A673 (cell line): ENCODE data around the gene CASKIN2. TPM values are rescaled to one million over a fixed set of nuclear protein-coding genes. Genes with fewer than 3 reads are reported as not detected.

Experiments used
- BruUV-seq: library from RNA; stranded (reverse); fragments of 400-500 nt; replicated peaks from 2 replicates; lab custom pipeline; 2021; lab: Mats Ljungman, UMichigan
- CTCF ChIA-PET: fragments of 300-600 bp; sonication (Branson Sonifier 250); formaldehyde crosslinking; loops from one replicate; lab custom pipeline; 2022; ENCODE audit warnings: antibody characterized with exemption; lab: Charles Lee
- POLR2A ChIA-PET: fragments of 300-600 bp; sonication (Branson Sonifier 250); formaldehyde crosslinking; loops from one replicate; lab custom pipeline; 2022; ENCODE audit warnings: antibody characterized with exemption; ENCODE audit not compliant: low non-redundant PET; lab: Charles Lee
- DNase-seq: peaks from one replicate; pipeline ENCODE4 v3.0.0-alpha.2; 2015; ENCODE audit warnings: low spot score
- H3K27ac ChIP-seq: fragments of 200-600 bp; sonication (generic); 2 replicates; pipeline ENCODE4 v1.5.1; 2016; ENCODE audit warnings: mixed run types, low read depth, mild to moderate bottlenecking, mixed read lengths, antibody characterized with exemption, low read length; ENCODE audit not compliant: poor library complexity, severe bottlenecking
- H3K27me3 ChIP-seq: fragments of 200-600 bp; sonication (generic); replicated peaks from 2 replicates; pipeline ENCODE4 v1.6.1; 2017; ENCODE audit warnings: mixed run types, low read depth, mild to moderate bottlenecking, mixed read lengths, antibody characterized with exemption, low read length; ENCODE audit not compliant: insufficient read depth, poor library complexity
- H3K36me3 ChIP-seq: fragments of 200-600 bp; sonication (generic); 2 replicates; pipeline ENCODE4 v1.6.1; 2016; ENCODE audit warnings: mixed run types, mild to moderate bottlenecking, mixed read lengths, antibody characterized with exemption, low read length; ENCODE audit not compliant: insufficient read depth, poor library complexity, severe bottlenecking
- H3K4me1 ChIP-seq: fragments of 200-600 bp; sonication (generic); 2 replicates; pipeline ENCODE4 v1.6.1; 2017; ENCODE audit warnings: mixed run types, mild to moderate bottlenecking, mixed read lengths, antibody characterized with exemption, low read length; ENCODE audit not compliant: insufficient read depth, poor library complexity, severe bottlenecking
- H3K4me3 ChIP-seq: fragments of 200-600 bp; sonication (generic); 2 replicates; pipeline ENCODE4 v1.5.1; 2016; ENCODE audit warnings: low read depth, mixed run types, mild to moderate bottlenecking, mixed read lengths, low read length; ENCODE audit not compliant: poor library complexity, severe bottlenecking
- H3K9me3 ChIP-seq: fragments of 200-600 bp; sonication (generic); 2 replicates; pipeline ENCODE4 v1.6.1; 2016; ENCODE audit warnings: mixed run types, low read depth, mild to moderate bottlenecking, mixed read lengths, antibody characterized with exemption, low read length; ENCODE audit not compliant: poor library complexity, severe bottlenecking
- EZH2 ChIP-seq: fragments of 200-600 bp; sonication (generic); IDR thresholded peaks from 2 replicates; pipeline ENCODE4 v1.6.1; 2017; ENCODE audit warnings: borderline replicate concordance, low read depth, mild to moderate bottlenecking, mixed read lengths, antibody characterized with exemption, low read length; ENCODE audit not compliant: poor library complexity, severe bottlenecking
- intact Hi-C: fragments of 100-400 bp; cut with micrococcal nuclease; formaldehyde crosslinking; loops from one replicate; pipeline ENCODE4 v1.10.0; 2022; ENCODE audit not compliant: unreplicated experiment
- total RNA-seq: library from RNA; stranded (reverse); gene quantifications from 2 replicates; pipeline ENCODE4 v1.2.3, GENCODE V29; 2021
- TF ChIP-seq, protein P1 (sequence below): fragments of 300-800, 200-600 bp; sonication (generic); conservative IDR thresholded peaks from 2 replicates; pipeline ENCODE4 v1.5.1; 2017; ENCODE audit warnings: low read depth, mild to moderate bottlenecking, antibody characterized with exemption, low read length, moderate library complexity, mixed read lengths

CASKIN2 gene
- total RNA-seq, 1 experiment from 2014 or later, result 32.6 TPM

DNA sequence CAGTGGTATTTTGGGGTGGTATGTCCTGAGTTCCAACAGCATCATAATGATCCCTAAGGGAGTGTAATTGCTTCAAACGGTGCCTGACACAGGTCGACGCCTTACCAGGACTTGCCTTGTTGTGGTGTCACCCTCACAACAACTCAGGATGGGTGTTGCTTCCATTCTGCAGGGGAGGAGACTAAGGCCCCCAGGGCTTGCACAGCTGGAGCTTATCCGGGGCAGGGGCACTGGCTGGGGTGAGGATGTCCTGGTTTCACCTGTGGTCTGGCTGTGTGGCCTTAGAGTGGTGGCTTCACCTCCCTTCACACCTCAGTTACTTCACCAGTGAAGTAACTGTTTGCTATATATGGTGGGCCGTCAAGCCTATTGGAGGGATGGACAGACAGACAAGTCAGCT is 33.5 kb upstream of the CASKIN2 start:
- Histone ChIP-seq H3K4me1 (no peaks in the 10 kb centered on the region), H3K27ac (no peak overlapping the region), H3K36me3 (no peaks in the 10 kb centered on the region), H3K9me3 (no peaks in the 10 kb centered on the region), H3K4me3 (no peak overlapping the region), H3K27me3 (no peaks in the 10 kb centered on the region)
- ChIA-PET POLR2A (no interaction called here), CTCF (interaction anchor here (0.7 kb wide), 1 partner anchor 199 kb away, joined by 3 read pairs; no protein-coding TSS in a partner anchor)
- DNase-seq, result no peak
- BruUV-seq, result no TSS peak
- intact Hi-C loops, result no loop called here
- TF ChIP-seq, protein P1, sequence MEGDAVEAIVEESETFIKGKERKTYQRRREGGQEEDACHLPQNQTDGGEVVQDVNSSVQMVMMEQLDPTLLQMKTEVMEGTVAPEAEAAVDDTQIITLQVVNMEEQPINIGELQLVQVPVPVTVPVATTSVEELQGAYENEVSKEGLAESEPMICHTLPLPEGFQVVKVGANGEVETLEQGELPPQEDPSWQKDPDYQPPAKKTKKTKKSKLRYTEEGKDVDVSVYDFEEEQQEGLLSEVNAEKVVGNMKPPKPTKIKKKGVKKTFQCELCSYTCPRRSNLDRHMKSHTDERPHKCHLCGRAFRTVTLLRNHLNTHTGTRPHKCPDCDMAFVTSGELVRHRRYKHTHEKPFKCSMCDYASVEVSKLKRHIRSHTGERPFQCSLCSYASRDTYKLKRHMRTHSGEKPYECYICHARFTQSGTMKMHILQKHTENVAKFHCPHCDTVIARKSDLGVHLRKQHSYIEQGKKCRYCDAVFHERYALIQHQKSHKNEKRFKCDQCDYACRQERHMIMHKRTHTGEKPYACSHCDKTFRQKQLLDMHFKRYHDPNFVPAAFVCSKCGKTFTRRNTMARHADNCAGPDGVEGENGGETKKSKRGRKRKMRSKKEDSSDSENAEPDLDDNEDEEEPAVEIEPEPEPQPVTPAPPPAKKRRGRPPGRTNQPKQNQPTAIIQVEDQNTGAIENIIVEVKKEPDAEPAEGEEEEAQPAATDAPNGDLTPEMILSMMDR, result no peak
- TF ChIP-seq EZH2, result no peak

DNA sequence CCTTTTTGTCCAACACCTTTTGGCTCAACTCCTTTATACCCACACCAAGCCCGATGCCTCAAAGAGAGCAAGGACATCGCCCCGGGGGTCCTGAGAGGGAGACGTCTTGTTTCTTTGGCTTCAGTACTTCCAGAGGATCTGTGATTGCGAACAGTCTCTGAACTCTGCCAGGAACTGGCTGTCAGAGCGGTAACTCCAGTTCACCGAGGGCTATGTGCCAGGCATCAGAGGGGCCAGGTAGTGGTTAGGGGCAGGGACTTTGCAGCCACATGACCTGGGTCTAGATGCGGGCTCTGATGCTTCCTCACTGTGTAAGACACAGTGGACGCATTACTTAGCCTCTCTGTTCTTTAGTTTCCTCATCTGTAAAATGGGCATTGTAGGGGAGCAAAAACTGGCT is 31.8 kb upstream of the CASKIN2 start:
- ChIA-PET POLR2A (no interaction called here), CTCF (no interaction called here)
- no TSS peak for BruUV-seq
- intact Hi-C loops, result no loop called here
- H3K27me3 ChIP-seq, result no peaks in the 10 kb centered on the region
- no peaks in the 10 kb centered on the region for H3K9me3 ChIP-seq
- no peaks in the 10 kb centered on the region for H3K36me3 ChIP-seq
- H3K4me3 ChIP-seq, result no peak overlapping the region
- H3K4me1 ChIP-seq, result no peaks in the 10 kb centered on the region
- no peak overlapping the region for H3K27ac ChIP-seq
- DNase-seq, result no peak
- no peak for TF ChIP-seq EZH2
- TF ChIP-seq, protein P1, result no peak

DNA sequence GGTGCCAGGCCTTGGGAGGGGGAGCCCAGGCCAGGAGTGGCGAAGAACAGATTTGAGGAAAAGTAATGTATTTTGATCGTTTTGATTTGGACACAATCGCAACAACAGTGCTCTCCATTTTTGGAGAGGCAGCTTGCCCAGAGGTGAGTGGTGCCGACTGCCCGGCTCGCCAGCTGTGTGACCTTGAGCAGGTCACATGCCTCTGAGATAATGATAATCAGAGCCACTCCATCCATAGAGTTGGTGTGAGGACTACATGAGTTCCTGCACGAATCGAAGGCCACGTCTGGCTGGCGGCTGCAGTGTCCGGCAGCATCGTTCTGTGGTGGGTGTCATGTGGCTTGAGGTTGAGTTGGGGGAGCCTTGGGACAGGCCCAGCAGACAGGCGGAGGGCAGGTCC is 30.8 kb upstream of the CASKIN2 start:
- H3K36me3 ChIP-seq, result no peaks in the 10 kb centered on the region
- BruUV-seq, result no TSS peak
- H3K9me3 ChIP-seq, result no peaks in the 10 kb centered on the region
- ChIA-PET CTCF (no interaction called here), POLR2A (no interaction called here)
- no peak for DNase-seq
- H3K4me1 ChIP-seq, result no peaks in the 10 kb centered on the region
- H3K4me3 ChIP-seq, result no peak overlapping the region
- H3K27me3 ChIP-seq, result no peaks in the 10 kb centered on the region
- TF ChIP-seq, protein P1, result no peak
- no peak for TF ChIP-seq EZH2
- no peak overlapping the region for H3K27ac ChIP-seq
- intact Hi-C loops, result no loop called here
